GM21528 (cell line): ENCODE data around the gene SYT11.
"Not testable (repeated sequence)": the region's sequence is repeated elsewhere in the genome, so short reads cannot be mapped to it uniquely, and the experiment has no call there.

Experiments used
- ATAC-seq: cut with Tn5 transposase; IDR thresholded peaks from one replicate; pipeline ENCODE4 v1.9.1; 2021; ENCODE audit warnings: mild to moderate bottlenecking, moderate library complexity; ENCODE audit not compliant: unreplicated experiment, low FRiP score

The SYT11 gene

GRCh38 chr1:155895617-155896016, 36.2 kb downstream of the SYT11 start:
- not testable (repeated sequence) for ATAC-seq

GRCh38 chr1:155896476-155896875, 37.1 kb downstream of the SYT11 start:
- ATAC-seq, result not testable (repeated sequence)

GRCh38 chr1:155897746-155898145, 38.4 kb downstream of the SYT11 start:
- ATAC-seq, result no peak

- no peak for ATAC-seq
Measured at GRCh38 chr1:155898888-155899287, 39.5 kb downstream of the SYT11 start.

- ATAC-seq, result no peak
Measured at GRCh38 chr1:155899683-155900082, 40.3 kb downstream of the SYT11 start.

- ATAC-seq, result no peak
Measured at GRCh38 chr1:155900161-155900560, 40.8 kb downstream of the SYT11 start.

- ATAC-seq, result no peak
Measured at GRCh38 chr1:155904261-155904660, 44.9 kb downstream of the SYT11 start.

GRCh38 chr1:155909894-155910293, 50.5 kb downstream of the SYT11 start:
- no peak for ATAC-seq

GRCh38 chr1:155910621-155911121, 51.3 kb downstream of the SYT11 start:
- ATAC-seq, result no peak

- ATAC-seq, result peak; percentile 77
Measured at GRCh38 chr1:155911156-155912055, 52.0 kb downstream of the SYT11 start, which contains the start of gene RIT1. RIT1 (minus strand) TSS chr1:155911349; CDS start chr1:155910761, 588 bp downstream.

GRCh38 chr1:155912056-155912536, 52.7 kb downstream of the SYT11 start:
- ATAC-seq, result no peak

GRCh38 chr1:155913969-155914757, 54.8 kb downstream of the SYT11 start:
- ATAC-seq, result no peak

GRCh38 chr1:155918660-155919059, 59.3 kb downstream of the SYT11 start:
- no peak for ATAC-seq

- ATAC-seq, result no peak
Measured at GRCh38 chr1:155919801-155920200, 60.4 kb downstream of the SYT11 start.

- no peak for ATAC-seq
Measured at GRCh38 chr1:155920717-155921116, 61.4 kb downstream of the SYT11 start.

- ATAC-seq, result no peak
Measured at GRCh38 chr1:155925506-155925905, 66.1 kb downstream of the SYT11 start.

- no peak for ATAC-seq
Measured at GRCh38 chr1:155929057-155929456, 69.7 kb downstream of the SYT11 start.

- ATAC-seq, result not testable (repeated sequence)
Measured at GRCh38 chr1:155930725-155931124, 71.4 kb downstream of the SYT11 start.

GRCh38 chr1:155931332-155932038, 72.1 kb downstream of the SYT11 start:
- ATAC-seq, result no peak

GRCh38 chr1:155932081-155932480, 72.7 kb downstream of the SYT11 start:
- ATAC-seq, result no peak
